Amygdala (tissue), 56 donors: ENCODE data around the gene TRIB2.

Source experiments
- DNase-seq, 56 donors: peaks; one replicate each; lab custom pipeline; 2025; lab: John Stamatoyannopoulos, UW

The TRIB2 gene

GRCh38 chr2:12734914-12735654, 18.3 kb downstream of the TRIB2 start:
- DNase-seq: no peak

- no peak for DNase-seq
These were observed 20.6 kb downstream of the TRIB2 start for GRCh38 chr2:12737297-12737696.

- no peak for DNase-seq
These were observed 21.2 kb downstream of the TRIB2 start for GRCh38 chr2:12737738-12738485.

GRCh38 chr2:12739721-12740254, 23.1 kb downstream of the TRIB2 start:
- no peak for DNase-seq

- no peak for DNase-seq
These were observed 24.6 kb downstream of the TRIB2 start for GRCh38 chr2:12741380-12741779.

- no peak for DNase-seq
These were observed 26.2 kb downstream of the TRIB2 start for GRCh38 chr2:12742891-12743290.

GRCh38 chr2:12750166-12750905, 33.6 kb downstream of the TRIB2 start:
- no peak for DNase-seq

GRCh38 chr2:12754643-12755042, 37.9 kb downstream of the TRIB2 start:
- no peak for DNase-seq

GRCh38 chr2:12755384-12755783, 38.6 kb downstream of the TRIB2 start:
- DNase-seq: no peak

- DNase-seq: no peak
These were observed 42.5 kb downstream of the TRIB2 start for GRCh38 chr2:12759248-12759647.

GRCh38 chr2:12761104-12761503, 44.4 kb downstream of the TRIB2 start:
- DNase-seq: no peak

GRCh38 chr2:12762337-12762736, 45.6 kb downstream of the TRIB2 start:
- no peak for DNase-seq

- DNase-seq: peak in 5 of 56 donors; percentile 9 to 36 (median 17)
These were observed 46.2 kb downstream of the TRIB2 start for GRCh38 chr2:12762976-12763375.

GRCh38 chr2:12763486-12763885, 46.8 kb downstream of the TRIB2 start:
- DNase-seq: no peak

GRCh38 chr2:12764075-12764730, 47.5 kb downstream of the TRIB2 start:
- DNase-seq: no peak

GRCh38 chr2:12764849-12765605, 48.3 kb downstream of the TRIB2 start:
- DNase-seq: no peak

GRCh38 chr2:12766421-12766879, 49.7 kb downstream of the TRIB2 start:
- peak in 30 of 56 donors; percentile 1 to 69 (median 29) for DNase-seq

- DNase-seq: no peak
These were observed 50.8 kb downstream of the TRIB2 start for GRCh38 chr2:12767541-12767940.

- no peak for DNase-seq
These were observed 51.4 kb downstream of the TRIB2 start for GRCh38 chr2:12767996-12768624.
